Left lobe of liver (tissue), 2 donors: ENCODE data around the gene CRYBG3. TPM values are rescaled to one million over a fixed set of nuclear protein-coding genes. Genes with fewer than 3 reads are reported as not detected.
A peak's percentile ranks its signal among the peaks of the same experiment; 100 is the strongest.

Experiments used
- ATAC-seq: fragments of 200-7000 bp; cut with Tn5 transposase; one replicate; pipeline ENCODE4 v1.9.1; 2020; ENCODE audit warnings: mild to moderate bottlenecking, moderate library complexity
- DNase-seq: peaks from one replicate; pipeline ENCODE4 v3.0.0-alpha.2; 2020; ENCODE audit warnings: low spot score
- total RNA-seq: library from RNA; stranded (reverse); gene quantifications from one replicate; pipeline ENCODE4 v1.2.1, GENCODE V29; 2021
- donor health status: DM: no; HTN: no; CAD: no; lungs with moderate emphysema.
- donor health status: DM: no; HTN: yes; CAD: no.

CRYBG3 gene
- total RNA-seq, 1 donor from 2014 or later: 4.7 TPM

GRCh38 chr3:97970156-97970555 lies 148.3 kb downstream of the CRYBG3 start:
- no peak for ATAC-seq
- DNase-seq: no peak

GRCh38 chr3:97970956-97971620 lies 149.3 kb downstream of the CRYBG3 start:
- DNase-seq (no peak), ATAC-seq (no peak)

GRCh38 chr3:97971679-97972567 lies 150.1 kb downstream of the CRYBG3 start, which contains the start of gene RIOX2:
TSS of gene RIOX2 (minus strand) at chr3:97972431. CDS start at chr3:97967593, 4,838 bp downstream.
- DNase-seq (peak; percentile 81), ATAC-seq (peak; percentile 97)

DNA sequence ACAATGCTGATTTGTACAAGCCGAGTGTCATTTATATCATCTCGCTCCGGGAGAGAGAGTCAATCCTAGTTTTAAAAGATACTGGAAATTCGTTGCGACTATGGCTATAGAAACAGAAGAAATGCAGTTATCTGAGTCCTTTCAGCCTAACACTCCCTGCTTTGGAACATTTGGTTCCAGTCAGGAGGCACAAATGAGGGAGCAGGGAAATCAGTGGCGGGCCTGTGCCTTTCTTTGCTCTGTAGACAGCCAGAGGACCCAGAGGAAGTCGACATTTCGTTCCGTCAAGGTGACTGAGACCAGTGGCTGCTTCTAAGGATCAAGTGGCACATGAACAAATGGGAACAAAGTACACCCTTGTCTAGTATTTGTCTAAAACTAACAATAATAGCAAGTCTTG lies 151.2 kb downstream of the CRYBG3 start:
- ATAC-seq (no peak), DNase-seq (no peak)

DNA sequence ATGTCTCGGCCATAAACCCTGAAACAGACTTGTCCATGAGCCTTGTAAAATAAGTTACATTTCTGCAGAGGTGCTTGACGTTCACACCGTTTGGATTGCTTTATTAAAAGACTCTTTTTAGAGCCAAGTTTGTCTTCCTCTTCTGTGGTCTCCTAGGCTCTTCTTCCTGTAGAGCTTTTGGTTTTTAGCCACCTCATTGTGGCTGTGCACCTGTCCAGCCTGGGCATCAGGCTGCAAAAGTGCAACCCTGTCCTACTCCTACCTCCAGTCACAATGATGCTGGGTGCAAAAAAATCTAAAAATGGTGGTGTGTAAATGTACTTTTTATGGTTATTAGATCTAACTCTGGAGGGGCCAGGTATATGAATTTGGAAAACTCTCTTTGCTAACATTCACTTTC lies 153.2 kb downstream of the CRYBG3 start:
- ATAC-seq: no peak

GRCh38 chr3:97975466-97975865 lies 153.7 kb downstream of the CRYBG3 start:
- ATAC-seq (no peak), DNase-seq (no peak)

More for the DNA sequence above, 153.2 kb downstream of the CRYBG3 start:
- no peak for DNase-seq

DNA sequence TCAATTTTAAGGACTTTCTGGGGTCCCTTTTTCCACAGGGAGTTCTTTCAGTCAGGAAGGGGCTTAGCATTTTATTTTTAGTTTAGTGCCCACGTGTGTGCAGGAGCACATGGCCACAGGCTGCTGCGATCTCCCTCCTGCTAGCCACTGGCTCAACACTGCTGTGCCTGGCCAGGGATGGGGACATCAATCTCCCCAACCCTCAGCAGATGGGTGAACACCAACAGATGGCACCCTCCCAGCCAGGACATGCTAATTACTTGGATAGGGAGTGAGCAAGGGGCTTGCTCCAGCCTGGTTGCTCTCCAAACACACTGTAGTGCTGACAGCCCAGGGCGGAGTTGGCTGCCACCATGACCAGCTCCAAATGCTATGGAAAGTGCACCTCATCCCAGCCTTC lies 157.8 kb downstream of the CRYBG3 start:
- ATAC-seq (no peak), DNase-seq (no peak)

- peak; percentile 21 for ATAC-seq
- no peak for DNase-seq
These were observed 160.1 kb downstream of the CRYBG3 start for GRCh38 chr3:97981886-97982285.

- no peak for DNase-seq
- no peak for ATAC-seq
These were observed 162.2 kb downstream of the CRYBG3 start for GRCh38 chr3:97983933-97984491.

- no peak for ATAC-seq
- DNase-seq: no peak
These were observed 165.5 kb downstream of the CRYBG3 start for GRCh38 chr3:97987306-97987705.

DNA sequence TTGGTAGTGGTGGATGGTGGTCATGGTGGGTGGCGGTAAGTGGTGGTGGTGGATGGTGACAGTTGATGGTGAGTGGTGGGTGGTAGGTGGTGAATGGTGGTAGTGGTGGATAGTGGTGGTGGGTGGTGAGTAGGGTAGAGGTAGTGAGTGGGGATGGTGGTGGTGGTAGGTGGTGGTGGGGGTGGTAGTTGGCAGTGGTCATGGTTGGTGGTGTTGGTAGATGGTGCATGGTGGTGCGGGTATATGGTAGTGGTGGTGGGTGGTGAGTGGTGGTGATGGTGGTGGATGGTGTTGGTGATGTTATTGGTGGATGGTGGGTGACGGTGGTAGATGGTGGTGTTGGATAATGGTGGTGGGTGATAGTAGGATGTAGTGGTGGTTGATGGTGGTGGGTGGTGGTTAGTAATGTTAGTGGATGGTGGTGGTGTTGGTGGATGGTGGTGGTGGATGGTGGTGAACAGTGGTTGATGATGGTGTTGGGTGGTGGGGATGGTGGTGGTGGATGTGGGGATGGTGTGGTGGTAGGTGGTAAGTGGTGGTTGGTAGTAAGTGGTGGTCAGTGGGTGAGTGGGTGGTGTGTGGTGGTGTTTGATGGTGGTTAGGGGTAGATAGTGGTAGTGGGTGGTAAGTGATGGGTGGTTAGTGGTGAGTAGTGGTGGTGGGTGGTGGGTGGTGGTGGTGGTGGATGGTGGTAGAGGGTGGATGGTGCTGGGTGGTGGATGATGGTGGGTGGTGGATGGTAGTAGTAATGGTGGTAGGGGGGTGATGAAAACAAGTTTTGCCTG lies 167.2 kb downstream of the CRYBG3 start:
- DNase-seq: no peak
- no peak for ATAC-seq

DNA sequence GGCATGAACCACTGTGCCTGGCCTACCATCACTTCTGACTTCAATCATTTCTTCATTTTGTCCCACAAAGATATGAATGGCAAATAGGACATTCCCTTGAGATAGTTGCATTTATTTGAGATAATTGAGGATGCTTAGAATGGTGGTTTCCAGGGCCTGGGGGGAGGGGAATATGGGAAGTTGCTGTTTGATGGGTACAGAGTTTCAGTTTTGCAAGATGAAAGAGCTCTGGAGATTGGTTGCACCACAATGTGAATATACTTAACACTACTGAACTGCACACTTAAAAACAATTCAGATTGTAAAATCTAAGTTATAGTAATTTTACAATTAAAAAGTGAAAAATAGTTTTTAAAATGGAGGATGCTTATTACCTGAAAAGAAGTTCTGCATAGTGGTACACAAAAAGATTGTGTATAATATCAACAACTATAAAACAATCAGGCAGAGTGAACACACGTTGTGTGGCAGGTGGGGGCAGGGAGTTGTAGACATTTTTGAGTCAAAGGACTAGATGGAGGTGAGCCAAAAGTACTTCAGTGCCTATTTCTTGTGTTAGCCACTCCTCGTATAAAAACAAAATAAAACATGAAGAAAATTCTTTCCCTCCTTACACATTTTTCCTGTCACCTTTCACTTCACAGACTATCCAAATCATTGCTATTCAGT lies 168.9 kb downstream of the CRYBG3 start:
- no peak for ATAC-seq
- no peak for DNase-seq

GRCh38 chr3:97991293-97991682 lies 169.5 kb downstream of the CRYBG3 start:
- DNase-seq (no peak), ATAC-seq (no peak)

- ATAC-seq (no peak), DNase-seq (no peak)
These were observed 170.8 kb downstream of the CRYBG3 start for GRCh38 chr3:97992547-97993173.

- no peak for ATAC-seq
These were observed 171.7 kb downstream of the CRYBG3 start for GRCh38 chr3:97993526-97993925.

GRCh38 chr3:97994328-97994945 lies 172.6 kb downstream of the CRYBG3 start:
- ATAC-seq (peak; percentile 87), DNase-seq (no peak)

More at GRCh38 chr3:97993526-97993925, 171.7 kb downstream of the CRYBG3 start:
- DNase-seq: no peak
